C4-2B (cell line): ENCODE results near the gene ZNF275.

Source experiments
- ZFX ChIP-seq: fragments of 450-650 bp; IDR thresholded peaks from 2 replicates; pipeline ENCODE4 v1.6.1; 2017
- TF ChIP-seq, protein P1 (sequence below): fragments of 450-650 bp; conservative IDR thresholded peaks from 2 replicates; pipeline ENCODE4 v1.5.1; 2017; ENCODE audit warnings: mild to moderate bottlenecking

DNA sequence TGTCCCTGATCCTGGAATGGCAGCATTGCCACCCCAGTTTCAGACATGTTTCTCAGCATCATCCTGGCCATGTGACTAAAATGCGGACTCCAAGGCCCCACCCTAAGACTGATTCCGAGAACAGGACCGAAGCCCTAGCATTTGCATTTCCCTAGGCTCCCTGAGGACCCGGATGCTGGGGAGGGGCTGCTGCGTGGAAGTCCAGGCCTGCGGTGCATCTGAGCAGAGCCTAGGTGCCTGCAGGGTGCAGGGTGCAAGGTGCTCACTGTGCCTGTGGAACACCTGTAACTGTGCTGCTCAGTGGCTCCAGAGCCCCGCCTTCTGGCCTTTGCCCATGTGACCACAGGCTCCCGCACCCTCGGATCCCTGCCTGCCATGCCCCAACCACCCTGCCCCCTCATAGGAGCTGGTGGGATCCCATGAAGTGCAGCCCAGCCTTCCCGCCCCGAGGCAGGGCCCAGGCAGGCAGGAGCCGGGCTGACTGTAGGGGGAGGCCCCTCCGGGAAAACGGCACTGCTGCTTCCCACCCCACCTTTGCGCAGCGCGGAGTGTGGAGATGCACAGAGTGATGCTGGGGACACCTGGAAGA is 27.3 kb upstream of the ZNF275 start:
- TF ChIP-seq, protein P1, sequence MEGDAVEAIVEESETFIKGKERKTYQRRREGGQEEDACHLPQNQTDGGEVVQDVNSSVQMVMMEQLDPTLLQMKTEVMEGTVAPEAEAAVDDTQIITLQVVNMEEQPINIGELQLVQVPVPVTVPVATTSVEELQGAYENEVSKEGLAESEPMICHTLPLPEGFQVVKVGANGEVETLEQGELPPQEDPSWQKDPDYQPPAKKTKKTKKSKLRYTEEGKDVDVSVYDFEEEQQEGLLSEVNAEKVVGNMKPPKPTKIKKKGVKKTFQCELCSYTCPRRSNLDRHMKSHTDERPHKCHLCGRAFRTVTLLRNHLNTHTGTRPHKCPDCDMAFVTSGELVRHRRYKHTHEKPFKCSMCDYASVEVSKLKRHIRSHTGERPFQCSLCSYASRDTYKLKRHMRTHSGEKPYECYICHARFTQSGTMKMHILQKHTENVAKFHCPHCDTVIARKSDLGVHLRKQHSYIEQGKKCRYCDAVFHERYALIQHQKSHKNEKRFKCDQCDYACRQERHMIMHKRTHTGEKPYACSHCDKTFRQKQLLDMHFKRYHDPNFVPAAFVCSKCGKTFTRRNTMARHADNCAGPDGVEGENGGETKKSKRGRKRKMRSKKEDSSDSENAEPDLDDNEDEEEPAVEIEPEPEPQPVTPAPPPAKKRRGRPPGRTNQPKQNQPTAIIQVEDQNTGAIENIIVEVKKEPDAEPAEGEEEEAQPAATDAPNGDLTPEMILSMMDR, result no peak
- no peak for TF ChIP-seq ZFX
